NCI-H345 (cell line): ENCODE measurements around the gene WHRN.

Experiments used
- DNase-seq: peaks from one replicate; lab custom pipeline; 2025; lab: John Stamatoyannopoulos, UW

WHRN gene

DNA sequence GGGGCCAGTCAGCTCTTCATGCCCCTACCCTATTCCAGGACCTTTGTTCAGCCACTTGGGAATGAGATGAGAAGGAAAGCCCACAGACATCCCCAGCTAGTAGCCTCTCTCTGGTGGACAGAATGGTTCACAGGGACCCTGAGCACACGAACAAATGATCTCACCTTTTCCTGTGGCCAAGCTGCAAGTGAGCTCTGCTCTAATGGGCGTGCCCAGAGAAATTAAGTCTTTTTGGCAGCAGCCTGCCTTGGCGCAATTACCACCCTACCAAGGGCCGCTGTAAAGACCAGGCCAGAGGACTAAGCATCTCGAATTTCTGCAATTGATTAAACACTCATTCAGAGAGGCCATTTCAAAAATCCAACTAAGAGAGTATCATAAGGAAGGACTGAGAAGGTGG lies 56.0 kb downstream of the WHRN start:
- DNase-seq = no peak

DNA sequence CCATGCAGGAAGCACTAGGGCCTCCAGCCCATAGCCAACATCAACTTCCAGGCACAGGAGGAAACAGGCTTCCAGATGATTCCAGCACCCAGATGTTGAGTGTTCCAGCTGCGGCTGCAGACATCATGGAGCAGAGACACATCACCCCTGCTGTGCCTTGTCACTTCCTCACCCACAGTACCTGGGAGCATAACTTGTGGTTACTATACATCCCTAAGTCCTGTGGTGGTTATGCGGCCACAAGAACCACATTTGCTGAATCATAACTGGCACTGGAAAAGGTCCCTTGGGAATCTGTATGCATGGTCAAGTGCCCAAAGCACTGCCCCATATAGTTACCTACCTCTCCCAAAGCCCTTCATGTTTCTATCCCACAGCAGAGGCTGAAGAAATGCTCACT lies 56.6 kb downstream of the WHRN start:
- no peak for DNase-seq

DNA sequence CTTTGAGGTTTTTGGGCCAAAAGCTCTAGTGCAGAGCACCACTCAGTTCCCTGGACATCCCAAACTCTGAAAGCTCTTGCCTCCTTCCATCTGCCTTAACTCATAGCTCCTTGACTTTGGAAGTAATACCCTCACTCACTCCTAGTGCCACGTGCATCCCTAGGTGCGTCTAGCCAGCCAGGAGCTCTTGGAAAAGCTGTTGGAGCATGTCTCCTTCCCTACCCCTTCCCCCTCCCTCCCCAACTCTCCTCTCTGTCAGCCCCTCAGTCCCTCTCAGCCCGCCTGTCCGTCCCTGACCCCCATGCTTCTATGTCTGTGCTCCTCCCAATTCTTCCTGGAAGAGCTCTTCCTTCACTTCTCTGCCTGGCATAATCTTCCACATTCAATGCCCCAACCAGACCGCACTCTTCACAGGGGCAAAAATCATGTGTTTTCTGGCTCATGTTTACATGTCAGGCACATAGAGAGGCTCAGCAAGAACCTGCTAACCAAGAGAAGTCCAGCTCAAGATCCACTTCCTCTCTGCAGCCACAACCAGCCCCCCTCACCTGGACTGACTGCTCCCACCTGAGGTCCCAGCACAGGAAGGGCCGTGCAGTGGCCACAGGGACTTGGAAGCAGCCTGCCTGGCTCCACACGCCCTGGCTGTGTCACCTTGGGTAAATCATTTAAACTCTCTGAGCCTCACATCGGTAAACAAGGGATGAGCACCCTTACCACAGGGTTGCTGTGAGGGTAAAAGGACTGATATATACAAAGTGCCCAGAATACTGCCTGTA lies 58.4 kb downstream of the WHRN start:
- no peak for DNase-seq

DNA sequence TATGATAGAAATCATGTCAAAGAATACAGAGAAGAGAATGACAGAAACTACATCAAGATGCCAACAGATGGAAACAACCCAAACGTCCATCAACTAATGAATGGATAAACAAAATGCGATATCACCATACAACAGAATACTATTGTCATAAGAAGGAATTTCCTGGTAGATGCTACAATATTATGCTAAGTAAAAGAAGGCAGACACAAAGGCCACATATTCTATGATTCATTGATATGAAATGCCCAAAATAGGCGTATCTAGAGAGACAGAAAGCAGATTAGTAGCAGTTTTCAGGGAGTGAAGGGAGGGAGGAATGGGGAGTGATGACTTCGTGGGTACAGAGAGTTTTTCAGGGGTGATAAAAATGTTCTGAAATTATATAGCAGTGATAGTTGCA lies 59.2 kb downstream of the WHRN start:
- DNase-seq = no peak

DNA sequence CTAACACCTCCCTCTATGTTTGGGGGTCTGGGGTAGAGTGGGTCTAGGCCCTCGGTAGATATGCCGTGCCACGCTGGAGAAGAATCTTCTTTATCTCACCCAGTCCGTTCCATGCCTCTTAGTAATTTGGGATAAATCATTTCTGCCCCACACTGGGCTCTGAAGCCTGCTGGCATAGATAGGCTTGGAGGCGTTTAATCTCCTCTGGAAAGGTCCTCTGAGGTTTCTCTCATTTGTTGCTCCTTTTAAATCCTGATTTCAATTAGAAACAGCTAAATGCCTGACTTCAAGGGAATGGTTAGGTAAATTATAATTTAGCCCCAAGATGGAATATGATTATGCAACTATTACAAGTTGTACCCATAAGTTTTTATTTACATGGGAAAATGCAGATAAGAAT lies 59.7 kb downstream of the WHRN start:
- DNase-seq = no peak

DNA sequence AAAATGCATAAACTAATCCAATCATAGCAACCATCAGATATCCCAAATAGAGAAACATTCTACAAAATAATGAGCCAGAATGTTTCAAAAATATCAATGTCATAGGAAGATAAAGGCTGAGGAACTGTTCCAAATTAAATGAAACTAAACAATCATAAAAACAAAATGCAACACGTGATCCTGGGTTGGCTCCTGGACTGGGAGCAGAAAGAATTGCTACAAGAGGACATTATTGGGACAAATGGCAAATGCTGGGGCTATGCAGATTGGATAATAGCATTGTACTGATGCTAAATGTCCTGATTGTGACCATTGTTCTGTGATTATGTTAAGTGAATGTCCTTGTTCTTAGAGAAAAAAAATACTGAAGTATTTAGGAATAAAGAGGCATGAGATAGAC lies 63.3 kb downstream of the WHRN start:
- no peak for DNase-seq

DNA sequence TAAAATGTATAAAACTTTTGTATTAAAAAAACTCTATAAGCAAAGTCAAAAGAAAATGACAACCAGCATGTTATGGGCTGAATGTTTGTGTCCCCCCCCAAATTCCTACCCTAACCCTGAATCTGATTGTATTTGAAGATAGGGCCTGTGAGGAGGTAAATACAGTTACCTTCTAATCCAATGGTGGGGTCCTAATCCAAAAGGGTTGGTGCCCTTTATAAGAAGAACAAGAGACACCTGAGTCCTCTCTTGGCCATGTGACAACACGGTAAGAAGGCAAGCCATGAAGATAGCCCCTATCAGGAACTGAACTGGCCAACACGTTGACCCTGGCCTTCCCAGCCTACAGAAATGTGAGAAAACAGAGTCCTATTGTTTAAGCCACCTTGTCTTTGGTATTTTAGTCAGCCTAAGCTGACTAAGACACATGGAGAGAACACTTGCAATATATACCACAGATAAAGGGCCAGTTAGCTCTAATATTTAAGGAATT lies 67.8 kb downstream of the WHRN start:
- DNase-seq = no peak

DNA sequence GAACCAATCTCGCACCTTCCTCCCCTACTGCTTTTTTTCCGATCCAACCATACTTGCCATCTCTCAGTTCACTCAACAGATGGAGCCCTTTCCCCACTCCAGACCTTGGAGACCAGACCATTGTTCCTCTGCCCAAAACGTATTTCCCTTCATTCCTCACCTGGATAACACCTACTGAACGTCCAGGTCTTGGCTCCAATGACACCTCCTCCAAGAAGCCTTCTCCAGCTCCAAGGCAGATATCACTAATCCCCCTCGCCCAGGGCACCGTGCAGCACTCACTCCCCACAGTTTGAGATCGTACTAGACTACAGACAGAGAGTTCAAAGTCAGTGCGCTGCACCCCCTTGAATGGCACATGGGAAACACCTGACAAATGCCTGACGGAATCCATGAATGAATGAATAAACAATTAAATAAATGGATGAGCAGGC lies 70.4 kb downstream of the WHRN start:
- DNase-seq = peak; percentile 27

DNA sequence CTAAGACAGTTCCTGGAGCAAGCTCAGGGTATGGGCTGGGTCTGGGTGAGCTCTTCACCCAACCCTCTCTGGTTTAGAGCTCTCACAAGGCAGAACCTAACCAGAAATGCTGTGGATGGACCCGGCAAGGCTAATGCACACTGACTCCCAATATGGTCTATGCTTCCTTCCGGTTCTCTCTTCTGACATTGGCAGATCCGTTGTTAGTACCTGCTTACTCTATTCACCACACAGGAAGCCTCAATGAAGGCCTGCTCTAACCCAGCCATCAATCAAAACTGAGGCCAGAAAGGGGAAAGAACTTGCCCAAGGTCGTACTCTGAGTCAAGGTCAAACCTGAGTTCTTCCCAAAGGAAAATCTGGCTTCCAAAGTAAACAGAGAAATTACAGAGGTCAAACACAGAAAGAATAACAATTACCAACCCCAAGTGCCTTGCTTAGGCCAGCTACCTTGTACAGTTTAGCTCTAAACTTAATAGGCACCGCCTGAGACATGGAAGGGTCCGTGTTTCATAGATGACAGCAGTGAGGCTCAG lies 71.5 kb downstream of the WHRN start:
- no peak for DNase-seq

DNA sequence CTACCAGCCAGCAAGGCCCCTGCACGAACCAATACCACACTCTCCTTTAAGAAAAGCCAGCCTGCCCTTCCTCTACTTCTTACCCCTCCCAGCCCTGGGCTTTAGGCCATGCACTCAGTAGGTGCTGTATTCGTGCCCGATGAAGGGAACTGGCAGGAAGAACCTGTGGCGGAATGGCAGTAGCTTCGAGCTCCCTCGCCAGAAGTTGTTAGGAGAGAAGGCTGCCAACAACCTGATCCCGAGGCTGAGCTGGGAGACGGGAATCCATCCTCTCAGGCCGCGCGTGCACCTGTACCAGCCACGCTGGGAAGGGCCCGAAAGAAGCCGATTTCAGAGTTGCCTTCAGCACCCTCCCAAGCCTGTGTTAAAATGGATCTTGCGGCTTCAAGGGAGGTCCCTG lies 72.2 kb downstream of the WHRN start:
- no peak for DNase-seq

DNA sequence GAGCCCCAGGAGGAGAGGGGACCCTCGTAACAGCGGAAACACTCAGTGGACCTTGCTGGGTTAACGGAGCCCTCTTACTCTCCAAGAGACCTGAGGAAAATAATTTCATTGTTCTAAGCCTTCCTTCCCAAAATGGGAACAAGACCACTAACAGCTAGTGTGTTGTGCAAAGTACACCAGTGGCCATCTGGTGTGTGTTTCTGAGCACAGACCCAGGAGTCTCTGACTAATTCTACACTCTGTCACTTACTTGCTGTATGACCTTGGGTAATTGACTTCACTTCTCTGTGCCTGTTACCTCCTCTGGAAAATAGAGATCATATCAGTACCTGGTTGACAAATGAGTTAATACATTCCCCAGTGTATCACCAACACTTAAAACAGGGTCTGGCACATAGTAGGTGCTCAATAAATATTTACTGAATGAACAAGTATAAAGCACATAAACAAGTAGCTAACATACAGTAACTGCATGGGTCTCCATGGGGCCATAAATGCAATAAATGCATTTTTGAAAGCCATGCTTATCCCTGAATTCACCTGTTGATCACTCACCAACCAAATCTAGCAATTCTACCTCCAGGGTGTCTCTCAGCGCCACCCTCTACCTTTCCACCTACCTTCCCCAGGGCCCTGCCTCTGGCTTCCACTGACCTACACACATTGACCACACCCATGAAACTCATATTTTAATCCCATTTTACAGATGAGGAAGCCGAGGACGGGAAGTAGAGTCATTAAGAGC lies 72.8 kb downstream of the WHRN start:
- DNase-seq = no peak

DNA sequence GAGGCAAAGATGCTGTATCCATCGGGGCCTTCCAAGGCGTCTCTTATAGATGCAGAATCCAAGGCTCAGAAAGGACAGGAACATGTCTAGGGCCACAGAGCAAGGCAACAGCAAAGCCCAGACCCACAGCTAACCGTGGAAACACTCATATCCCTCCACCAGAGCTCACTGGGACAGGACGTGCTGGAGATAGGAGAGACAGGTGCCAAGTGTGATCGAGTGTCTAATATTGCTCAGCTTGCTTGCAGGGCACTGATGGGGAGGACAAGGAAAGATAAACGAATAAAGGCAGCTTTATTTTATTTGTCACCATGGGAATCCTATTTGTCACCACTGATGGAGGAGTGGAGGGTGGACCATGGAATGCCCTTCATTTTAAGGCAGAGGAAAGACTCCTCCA lies 73.5 kb downstream of the WHRN start:
- DNase-seq = no peak

DNA sequence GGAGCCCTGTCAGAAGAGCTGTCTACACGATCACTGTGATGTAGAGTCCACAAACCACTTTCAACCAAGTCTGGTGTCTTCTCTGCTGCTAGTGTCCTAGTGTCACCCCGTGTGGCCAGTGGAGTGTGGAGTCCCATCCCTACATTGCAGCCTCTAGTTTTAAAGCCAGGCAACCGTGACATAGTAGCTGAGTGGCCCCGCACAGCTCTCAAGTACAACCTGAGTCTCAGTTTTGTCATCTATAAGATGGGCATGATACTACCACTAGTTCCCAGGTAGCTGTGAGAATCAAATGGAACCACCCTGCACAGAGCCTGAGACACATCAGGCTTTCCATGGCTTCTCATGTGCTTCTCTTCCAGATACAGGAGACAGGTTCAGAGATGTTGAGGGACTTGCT lies 74.3 kb downstream of the WHRN start:
- DNase-seq = no peak

DNA sequence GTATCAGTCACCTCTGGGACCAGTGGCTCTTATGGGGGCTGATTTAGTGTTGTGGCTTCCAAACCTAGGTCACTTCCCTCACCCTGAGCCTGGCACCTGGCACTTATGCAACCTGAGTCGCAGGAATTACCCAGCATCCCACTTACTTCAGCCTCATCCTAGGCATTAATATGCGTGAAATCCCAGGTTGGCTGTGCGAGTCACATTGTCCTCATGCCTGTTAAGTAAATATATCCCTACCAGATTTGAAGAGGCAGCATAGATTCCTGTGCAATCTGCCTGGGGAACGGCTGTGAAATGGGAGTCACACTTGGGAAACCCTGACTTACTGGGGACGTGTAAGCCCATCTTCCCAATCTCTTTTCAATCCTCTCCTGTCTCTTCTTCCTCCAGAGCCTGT lies 74.8 kb downstream of the WHRN start:
- DNase-seq = peak; percentile 84

DNA sequence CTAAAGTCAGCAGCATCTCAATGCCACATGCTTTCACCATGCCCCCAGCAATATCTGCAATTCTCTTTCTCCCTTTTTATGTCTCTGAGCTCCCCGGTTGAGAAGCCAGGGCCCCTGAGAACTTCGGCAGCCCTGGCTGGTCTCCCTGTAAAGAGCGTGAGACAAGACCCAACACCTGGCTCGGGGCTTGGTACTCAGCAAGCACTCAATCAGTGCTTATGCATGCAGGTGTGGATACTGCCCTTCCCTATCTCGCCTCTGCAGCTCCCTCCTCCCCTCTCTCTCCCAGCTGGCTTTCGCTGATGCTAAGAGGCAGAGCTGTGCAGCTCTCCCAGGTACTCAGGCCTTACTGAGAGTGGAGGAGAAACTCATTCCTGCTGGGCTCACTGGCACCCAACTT lies 75.8 kb downstream of the WHRN start:
- peak; percentile 75 for DNase-seq

DNA sequence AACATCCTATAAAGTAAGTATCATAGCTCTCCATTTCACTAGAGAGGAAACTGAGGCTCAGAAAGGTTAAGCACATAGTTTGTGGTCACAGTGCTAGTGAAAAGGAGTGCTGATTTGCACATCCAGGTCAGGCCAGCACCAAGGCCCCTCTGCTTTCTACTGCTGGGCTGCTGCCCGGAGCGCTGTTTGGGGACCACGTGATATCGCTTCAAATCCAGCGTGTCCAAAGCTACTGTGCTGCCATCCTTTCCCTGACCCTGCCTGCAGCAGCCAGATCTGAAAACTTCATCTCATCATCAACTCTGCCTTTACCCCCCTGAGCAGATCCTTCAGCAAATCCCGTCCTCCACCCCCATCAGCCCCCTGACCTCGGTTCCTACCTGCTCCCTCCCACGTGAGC lies 76.8 kb downstream of the WHRN start:
- no peak for DNase-seq

DNA sequence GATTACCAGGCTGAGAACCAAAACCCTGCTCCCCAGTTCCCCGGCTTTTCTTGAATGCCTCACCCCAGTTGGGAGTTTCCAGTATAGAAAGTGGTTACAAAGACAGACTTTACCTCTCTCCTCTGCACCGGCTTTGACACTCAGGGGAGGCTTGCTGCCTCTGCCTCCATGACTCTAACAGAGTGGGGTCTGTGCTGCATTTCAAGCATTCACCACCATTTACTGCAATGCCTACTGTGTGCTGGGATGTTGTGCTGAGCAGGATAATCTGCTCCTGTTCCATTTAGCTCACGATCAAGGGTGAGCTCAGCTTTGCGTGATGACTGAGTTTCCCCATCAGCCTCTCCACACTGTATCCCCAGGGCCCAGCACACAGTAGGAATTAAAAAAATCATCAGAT lies 77.6 kb downstream of the WHRN start:
- no peak for DNase-seq

DNA sequence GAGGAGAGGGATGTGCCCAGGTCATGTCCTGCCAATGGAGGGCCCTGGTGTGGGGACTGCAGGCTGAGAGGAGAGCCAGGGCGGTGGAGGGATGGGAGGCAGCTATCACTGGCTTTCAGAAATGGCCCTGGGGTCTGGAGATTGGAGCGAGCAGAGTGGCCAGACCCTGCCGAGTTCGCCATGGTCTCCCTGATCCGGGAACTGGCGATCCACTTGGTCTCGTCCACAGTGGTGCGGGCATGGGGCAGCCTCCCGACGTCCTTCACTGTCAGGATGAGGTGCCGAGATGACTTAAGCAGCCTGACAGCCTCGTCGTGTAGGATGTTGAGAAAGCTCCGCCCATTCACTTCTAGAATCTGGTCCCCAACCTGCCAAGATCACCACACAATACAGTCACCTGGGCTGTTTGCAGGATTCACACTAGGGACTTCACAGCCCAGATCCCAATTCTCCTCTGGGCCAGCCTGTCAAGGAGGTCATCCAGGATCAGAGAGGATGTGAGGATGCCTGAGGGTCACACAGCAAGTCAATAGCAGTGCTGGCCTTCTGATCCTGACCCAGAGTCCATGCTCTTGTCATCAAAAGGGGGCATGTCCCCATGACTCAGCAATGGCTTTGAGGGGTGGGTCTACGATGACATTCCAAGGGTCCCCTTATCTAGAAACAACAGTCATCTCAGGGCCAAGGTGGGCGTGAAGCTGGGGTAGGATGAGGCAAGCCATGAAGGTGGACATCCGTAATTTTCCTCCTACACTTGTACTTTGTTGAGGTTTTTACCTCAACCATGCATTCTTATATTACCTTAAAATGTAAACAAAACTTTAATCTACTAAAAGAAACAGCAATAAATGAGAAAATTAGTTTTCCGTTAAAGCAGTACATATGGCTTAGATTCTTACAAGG lies 79.0 kb downstream of the WHRN start:
- DNase-seq = no peak

DNA sequence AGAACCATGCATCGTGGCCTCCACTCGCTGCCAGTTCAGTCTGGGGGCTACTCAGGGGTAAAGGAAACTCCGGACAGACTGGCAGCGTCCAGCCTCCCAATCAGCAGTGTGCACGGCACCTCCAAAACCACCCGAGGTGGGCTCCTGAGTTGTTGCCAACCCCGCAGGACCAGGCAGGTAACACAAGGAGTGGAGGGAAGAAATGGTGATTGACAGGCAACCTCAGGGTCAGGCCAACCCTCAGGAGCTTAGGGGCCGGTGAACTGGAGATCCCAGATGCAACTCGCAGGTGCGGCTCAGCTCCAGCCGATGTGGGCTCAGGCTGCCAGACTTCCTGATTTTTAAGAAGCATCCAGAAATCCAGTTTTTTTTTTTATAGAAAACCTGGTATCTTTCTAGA lies 80.1 kb downstream of the WHRN start:
- DNase-seq = no peak

DNA sequence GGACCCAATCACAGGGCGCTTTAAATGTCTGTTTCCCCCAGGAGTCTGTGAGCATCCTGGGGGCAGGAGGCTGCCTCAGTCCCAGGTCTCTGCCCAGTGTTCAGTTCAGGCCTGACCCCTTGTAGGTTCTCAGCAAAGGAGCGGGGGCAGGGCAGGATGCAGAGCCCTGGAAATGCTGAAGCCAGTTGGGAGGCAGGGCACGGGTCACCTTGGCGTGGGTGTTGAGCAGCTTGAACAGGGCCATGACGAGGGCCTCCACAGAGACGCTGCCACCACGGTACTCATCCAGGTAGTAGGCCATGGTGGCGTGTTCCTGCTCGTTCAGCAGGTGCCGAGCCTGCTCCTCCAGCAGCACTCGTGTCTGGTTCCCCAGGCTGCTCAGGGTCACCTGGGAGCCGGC lies 81.1 kb downstream of the WHRN start:
- DNase-seq = no peak

DNA sequence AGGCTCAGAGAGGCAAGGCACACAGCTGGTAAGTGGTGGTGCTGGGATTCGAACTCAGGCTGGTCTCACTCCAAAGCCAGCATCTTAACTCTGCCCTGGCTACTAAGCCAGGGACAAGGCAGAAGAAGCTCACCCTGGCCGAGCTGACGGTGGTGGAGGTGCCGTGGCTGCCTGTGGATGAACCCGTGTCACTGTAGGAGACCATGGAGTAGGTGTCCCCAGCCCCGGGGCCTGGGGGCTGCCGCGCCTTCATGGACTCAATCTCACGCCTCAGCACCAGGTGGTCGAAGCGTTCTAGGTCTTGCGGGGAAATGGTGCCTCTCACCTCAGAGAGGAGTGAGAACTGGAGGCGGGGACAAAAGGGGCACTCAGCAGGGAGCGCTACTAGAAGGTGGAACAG lies 82.1 kb downstream of the WHRN start:
- no peak for DNase-seq

DNA sequence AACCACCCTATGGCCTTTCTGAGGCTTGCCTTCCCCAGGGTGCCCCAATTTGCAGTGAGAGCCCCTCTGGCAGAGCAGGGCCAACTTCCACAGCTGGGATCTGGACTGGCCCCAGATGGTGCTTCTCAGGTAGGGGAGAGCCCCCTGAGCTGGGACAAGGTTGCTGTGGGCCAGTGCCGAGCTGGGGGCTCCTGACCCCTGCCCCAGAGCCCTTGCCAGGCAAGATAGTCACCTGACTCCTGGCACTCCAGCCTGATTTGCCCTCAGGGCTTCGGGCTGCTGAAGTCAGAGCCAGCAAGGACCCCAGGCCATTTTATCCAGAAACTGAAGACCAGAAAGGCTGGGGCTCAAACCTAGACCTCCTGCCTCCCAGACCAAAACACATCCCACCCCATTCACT lies 84.1 kb downstream of the WHRN start:
- DNase-seq = no peak
